ENCODE measurements around the gene RAB37. TPM values are rescaled to one million over a fixed set of nuclear protein-coding genes. Genes with fewer than 3 reads are reported as not detected.

RAB37 gene
- total RNA-seq, 1 donor from 2014 or later, result under 0.01 TPM

GRCh38 chr17:74779501-74779900, 42.4 kb downstream of the RAB37 start:
- H3K4me3 ChIP-seq (ENCODE audit: low read depth, low read length), result no peak overlapping the region
- peaks cover 9% of the 10 kb centered on the region for H3K36me3 ChIP-seq (ENCODE audit: control insufficient read depth, insufficient read depth, low read length)
- DNase-seq (ENCODE audit: low read depth), result no peak
- no peaks in the 10 kb centered on the region for H3K27me3 ChIP-seq (ENCODE audit: control insufficient read depth, insufficient read depth, low read length)
- no peak for FAIRE-seq
- no peak for TF ChIP-seq CTCF (IDR thresholded peaks at IDR 0.05; ENCODE audit: insufficient read depth, low read length, severe bottlenecking)

GRCh38 chr17:74779948-74780400, 42.9 kb downstream of the RAB37 start:
- no peak for TF ChIP-seq CTCF (IDR thresholded peaks at IDR 0.05; ENCODE audit: insufficient read depth, low read length, severe bottlenecking)
- Histone ChIP-seq H3K36me3 (ENCODE audit: control insufficient read depth, insufficient read depth, low read length) (peaks cover 9% of the 10 kb centered on the region), H3K27me3 (ENCODE audit: control insufficient read depth, insufficient read depth, low read length) (no peaks in the 10 kb centered on the region), H3K4me3 (ENCODE audit: low read depth, low read length) (no peak overlapping the region)
- no peak for FAIRE-seq
- DNase-seq (ENCODE audit: low read depth), result no peak

GRCh38 chr17:74780443-74781238, 43.6 kb downstream of the RAB37 start:
- peaks cover 9% of the 10 kb centered on the region for H3K36me3 ChIP-seq (ENCODE audit: control insufficient read depth, insufficient read depth, low read length)
- no peak for DNase-seq (ENCODE audit: low read depth)
- FAIRE-seq, result no peak
- H3K4me3 ChIP-seq (ENCODE audit: low read depth, low read length), result no peak overlapping the region
- TF ChIP-seq CTCF (IDR thresholded peaks at IDR 0.05; ENCODE audit: insufficient read depth, low read length, severe bottlenecking), result peak; percentile 41
- no peaks in the 10 kb centered on the region for H3K27me3 ChIP-seq (ENCODE audit: control insufficient read depth, insufficient read depth, low read length)

- Histone ChIP-seq H3K36me3 (ENCODE audit: control insufficient read depth, insufficient read depth, low read length) (peaks cover 9% of the 10 kb centered on the region), H3K27me3 (ENCODE audit: control insufficient read depth, insufficient read depth, low read length) (no peaks in the 10 kb centered on the region), H3K4me3 (ENCODE audit: low read depth, low read length) (no peak overlapping the region)
- DNase-seq (ENCODE audit: low read depth) (no peak), FAIRE-seq (no peak)
- no peak for TF ChIP-seq CTCF (IDR thresholded peaks at IDR 0.05; ENCODE audit: insufficient read depth, low read length, severe bottlenecking)
Measured at GRCh38 chr17:74782571-74782970, 45.5 kb downstream of the RAB37 start.

- FAIRE-seq (no peak), DNase-seq (ENCODE audit: low read depth) (no peak)
- Histone ChIP-seq H3K27me3 (ENCODE audit: control insufficient read depth, insufficient read depth, low read length) (no peaks in the 10 kb centered on the region), H3K36me3 (ENCODE audit: control insufficient read depth, insufficient read depth, low read length) (peaks cover 13% of the 10 kb centered on the region), H3K4me3 (ENCODE audit: low read depth, low read length) (no peak overlapping the region)
- no peak for TF ChIP-seq CTCF (IDR thresholded peaks at IDR 0.05; ENCODE audit: insufficient read depth, low read length, severe bottlenecking)
Measured at GRCh38 chr17:74784125-74784810, 47.2 kb downstream of the RAB37 start.

All from bronchial epithelial cell (primary cell).